CD4-positive, alpha-beta T cell treated with Interleukin-6 for 4 hours (primary cell): Measurements from ENCODE around the gene MACROH2A2.
"Not testable (repeated sequence)": the region's sequence is repeated elsewhere in the genome, so short reads cannot be mapped to it uniquely, and the experiment has no call there.

ENCODE experiments used
- DNase-seq: peaks from one replicate; pipeline ENCODE4 v3.0.0-alpha.2; 2020; ENCODE audit warnings: mixed read lengths

MACROH2A2 gene

GRCh38 chr10:70052462-70053217 lies at the start of gene MACROH2A2:
Gene MACROH2A2, plus strand, starts transcription at chr10:70052846. Its CDS starts 22,813 bp downstream, at chr10:70075659.
- no peak for DNase-seq

- no peak for DNase-seq
These were observed 45.4 kb upstream of the MACROH2A2 start for GRCh38 chr10:70007116-70007820.

- no peak for DNase-seq
These were observed 21.4 kb upstream of the MACROH2A2 start for GRCh38 chr10:70031215-70031614.

GRCh38 chr10:70032667-70033289 lies 19.9 kb upstream of the MACROH2A2 start:
- DNase-seq: no peak

GRCh38 chr10:70034232-70034631 lies 18.4 kb upstream of the MACROH2A2 start:
- DNase-seq: no peak

GRCh38 chr10:70035531-70035930 lies 17.1 kb upstream of the MACROH2A2 start:
- no peak for DNase-seq

- no peak for DNase-seq
These were observed 13.7 kb upstream of the MACROH2A2 start for GRCh38 chr10:70038923-70039322.

GRCh38 chr10:70041016-70041415 lies 11.6 kb upstream of the MACROH2A2 start:
- DNase-seq: no peak

GRCh38 chr10:70041739-70042138 lies 10.9 kb upstream of the MACROH2A2 start:
- DNase-seq: not testable (repeated sequence)

- not testable (repeated sequence) for DNase-seq
These were observed 5.6 kb upstream of the MACROH2A2 start for GRCh38 chr10:70047066-70047465.

GRCh38 chr10:70048030-70048723 lies 4.5 kb upstream of the MACROH2A2 start:
- DNase-seq: no peak

- no peak for DNase-seq
These were observed 798 bp upstream of the MACROH2A2 start for GRCh38 chr10:70051848-70052247.

GRCh38 chr10:70053218-70053840 lies 683 bp downstream of the MACROH2A2 start:
- DNase-seq: no peak

GRCh38 chr10:70053841-70054288 lies 1.2 kb downstream of the MACROH2A2 start:
- no peak for DNase-seq

- DNase-seq: no peak
These were observed 2.3 kb downstream of the MACROH2A2 start for GRCh38 chr10:70054902-70055301.

- no peak for DNase-seq
These were observed 2.9 kb downstream of the MACROH2A2 start for GRCh38 chr10:70055550-70055949.

- DNase-seq: no peak
These were observed 4.7 kb downstream of the MACROH2A2 start for GRCh38 chr10:70057306-70057705.

GRCh38 chr10:70060389-70060788 lies 7.7 kb downstream of the MACROH2A2 start:
- DNase-seq: no peak

- DNase-seq: no peak
These were observed 10.9 kb downstream of the MACROH2A2 start for GRCh38 chr10:70063418-70064098.

GRCh38 chr10:70064486-70064885 lies 11.8 kb downstream of the MACROH2A2 start:
- DNase-seq: no peak

GRCh38 chr10:70066190-70066589 lies 13.5 kb downstream of the MACROH2A2 start:
- no peak for DNase-seq

GRCh38 chr10:70067586-70067985 lies 14.9 kb downstream of the MACROH2A2 start:
- DNase-seq: no peak
